GM19468 (cell line): ENCODE measurements around the gene PRDM1.

Experiments used
- ATAC-seq: cut with Tn5 transposase; IDR thresholded peaks from one replicate; pipeline ENCODE4 v1.9.1; 2021; ENCODE audit warnings: mild to moderate bottlenecking, moderate library complexity, moderate number of reproducible peaks; ENCODE audit not compliant: unreplicated experiment; ENCODE audit errors: extremely low read depth

The PRDM1 gene

GRCh38 chr6:106158816-106159215 is 72.7 kb downstream of the PRDM1 start:
- ATAC-seq: no peak
